ENCODE measurements around the gene RAB14.
A peak's percentile ranks its signal among the peaks of the same experiment; 100 is the strongest.
"Not testable (repeated sequence)": the region's sequence is repeated elsewhere in the genome, so short reads cannot be mapped to it uniquely, and the experiment has no call there.

RAB14 gene

DNA sequence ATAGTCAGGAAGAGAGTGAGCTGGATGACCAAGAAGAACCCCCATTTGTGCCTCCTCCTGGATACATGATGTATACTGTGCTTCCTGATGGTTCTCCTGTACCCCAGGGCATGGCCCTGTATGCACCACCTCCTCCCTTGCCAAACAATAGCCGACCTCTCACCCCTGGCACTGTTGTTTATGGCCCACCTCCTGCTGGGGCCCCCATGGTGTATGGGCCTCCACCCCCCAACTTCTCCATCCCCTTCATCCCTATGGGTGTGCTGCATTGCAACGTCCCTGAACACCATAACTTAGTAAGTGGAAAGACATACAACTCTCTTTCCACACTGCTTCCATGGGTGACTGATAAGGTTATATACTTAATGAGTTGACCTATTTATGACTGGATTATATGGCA lies 51.5 kb downstream of the RAB14 start:
- DNase-seq, result no peak

DNA sequence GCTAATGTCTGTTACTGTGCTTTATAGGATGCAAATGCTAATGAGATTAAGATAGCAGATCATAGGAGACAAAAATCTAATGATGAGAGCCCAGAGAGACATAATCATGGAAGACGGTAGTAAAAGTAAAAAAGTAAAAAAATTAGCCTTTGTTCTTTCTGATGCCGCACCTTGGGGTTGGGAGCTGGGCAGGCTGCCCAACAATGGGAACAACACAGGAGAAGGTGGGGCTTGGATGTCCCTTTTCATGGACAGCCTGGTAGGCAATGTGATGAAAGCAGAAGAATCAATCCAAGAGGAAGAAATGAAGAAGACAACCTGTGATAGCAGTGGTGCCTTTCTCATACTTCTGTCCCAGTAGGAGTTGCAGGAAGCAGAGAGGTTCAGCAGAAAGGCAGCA lies 57.2 kb downstream of the RAB14 start:
- no peak for DNase-seq

DNA sequence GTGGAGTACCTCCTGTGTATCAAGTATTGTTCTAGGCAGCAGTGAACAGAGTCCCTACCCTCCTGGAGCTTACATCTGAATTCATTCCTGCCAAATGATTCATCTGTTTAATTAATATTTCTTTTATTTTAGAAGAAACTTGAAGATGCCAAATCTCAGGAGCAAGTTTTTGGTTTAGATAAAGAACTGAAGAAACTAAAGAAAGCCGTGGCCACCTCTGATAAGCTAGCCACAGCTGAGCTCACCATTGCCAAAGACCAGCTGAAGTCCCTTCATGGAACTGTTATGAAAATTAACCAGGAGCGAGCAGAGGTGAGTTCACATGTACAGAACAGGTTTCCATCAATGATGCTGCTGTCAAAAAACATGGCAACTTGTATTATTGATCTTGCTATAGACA lies 57.9 kb downstream of the RAB14 start:
- no peak for DNase-seq

DNA sequence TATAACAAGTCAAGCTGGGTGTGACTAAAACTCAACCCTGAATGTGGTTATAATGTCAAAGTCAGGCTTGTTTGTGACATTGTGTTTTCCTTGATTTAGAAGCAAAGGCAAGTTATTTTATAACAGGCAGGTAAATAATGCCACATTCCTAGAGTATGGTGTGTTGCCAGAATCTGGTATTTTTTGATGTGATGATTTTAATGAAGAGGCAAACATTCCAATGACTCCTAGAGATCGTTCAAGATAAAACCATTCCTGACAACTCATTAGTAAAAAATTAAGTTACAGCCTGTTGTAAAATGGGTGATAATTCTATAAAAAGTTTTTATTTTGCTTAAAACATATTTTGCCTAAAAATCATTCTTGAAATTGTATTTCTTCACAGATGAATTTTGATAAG lies 60.0 kb downstream of the RAB14 start:
- DNase-seq, result no peak

DNA sequence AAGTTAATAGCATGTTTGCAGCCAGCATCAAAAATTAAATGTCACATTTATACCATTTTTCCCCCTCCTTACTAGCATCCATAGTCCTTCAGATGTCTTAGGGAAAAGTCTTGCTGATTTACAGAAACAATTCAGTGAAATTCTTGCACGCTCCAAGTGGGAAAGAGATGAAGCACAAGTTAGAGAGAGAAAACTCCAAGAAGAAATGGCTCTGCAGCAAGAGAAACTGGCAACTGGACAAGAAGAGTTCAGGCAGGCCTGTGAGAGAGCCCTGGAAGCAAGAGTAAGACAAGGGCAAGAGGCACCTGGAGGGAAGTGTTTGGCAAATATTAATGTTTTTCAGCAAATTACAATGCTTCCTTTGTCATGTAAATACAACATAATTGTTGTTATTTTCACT lies 60.4 kb downstream of the RAB14 start:
- no peak for DNase-seq

- no peak for DNase-seq
Observed at GRCh38 chr9:121140162-121140561, 61.5 kb downstream of the RAB14 start.

DNA sequence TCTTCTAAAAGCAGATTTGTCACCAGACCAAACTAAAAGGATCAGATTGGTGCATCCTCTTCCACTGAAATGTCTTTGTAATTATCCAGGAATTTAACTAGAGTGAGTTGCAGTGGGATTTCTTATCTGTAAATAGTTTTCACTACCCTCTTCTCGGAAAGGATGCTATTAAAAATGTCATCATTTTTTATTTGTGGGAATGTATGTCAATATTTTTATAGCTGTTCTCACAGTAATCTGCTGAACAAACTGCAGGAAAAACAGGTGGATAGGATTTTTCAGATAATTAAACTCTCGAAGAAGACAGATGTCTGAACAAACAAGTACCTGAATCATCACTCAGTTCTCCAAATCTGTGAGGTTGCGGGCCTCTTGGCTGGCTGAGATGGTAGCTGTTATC lies 62.7 kb downstream of the RAB14 start:
- no peak for DNase-seq

DNA sequence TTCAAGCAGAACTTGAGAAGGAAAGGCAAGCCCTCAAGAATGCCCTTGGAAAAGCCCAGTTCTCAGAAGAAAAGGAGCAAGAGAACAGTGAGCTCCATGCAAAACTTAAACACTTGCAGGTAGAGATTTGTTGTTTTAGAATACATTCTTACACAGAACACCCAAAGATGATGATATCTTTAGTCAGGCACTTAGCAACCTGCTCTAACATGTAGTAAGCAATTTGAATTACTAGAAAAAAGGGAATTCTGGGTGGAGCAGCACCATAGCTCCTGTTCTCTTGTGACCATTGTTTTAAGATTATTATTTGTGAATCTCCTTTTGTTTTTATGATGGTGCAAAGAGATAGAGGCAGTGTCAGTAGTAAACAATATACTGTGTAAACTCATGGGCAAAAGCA lies 63.1 kb downstream of the RAB14 start:
- no peak for DNase-seq

- DNase-seq, result no peak
Observed at GRCh38 chr9:121135642-121136041, 66.0 kb downstream of the RAB14 start.

DNA sequence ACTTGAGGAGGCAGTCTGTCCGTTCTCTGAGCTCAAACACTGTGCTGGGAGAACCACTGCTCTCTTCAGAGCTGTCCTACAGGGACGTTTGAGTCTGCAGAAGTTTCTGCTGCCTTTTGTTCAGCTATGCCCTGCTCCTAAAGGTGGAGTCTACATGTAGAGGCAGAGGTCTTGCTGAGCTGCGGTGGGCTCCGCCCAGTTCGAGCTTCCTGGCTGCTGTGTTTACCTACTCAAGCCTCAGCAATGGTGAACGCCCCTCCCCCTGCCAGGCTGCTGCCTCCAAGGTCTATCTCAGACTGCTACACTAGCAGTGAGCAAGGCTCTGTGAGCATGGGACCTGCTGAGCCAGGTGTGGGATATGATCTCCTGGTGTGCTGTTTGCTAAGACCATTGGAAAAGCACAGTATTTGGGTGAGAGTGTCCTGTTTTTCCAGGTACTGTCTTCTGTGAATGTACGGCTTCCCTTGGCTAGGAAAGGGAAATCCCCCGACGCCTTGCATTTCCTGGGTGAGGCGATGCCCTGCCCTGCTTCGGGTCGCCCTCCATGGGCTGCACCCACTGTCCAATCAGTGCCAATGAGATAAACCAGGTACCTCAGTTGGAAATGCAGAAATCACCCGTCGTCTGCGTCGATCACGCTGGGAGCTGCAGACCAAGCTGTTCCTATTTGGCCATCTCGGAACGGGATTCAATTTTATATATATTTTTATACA lies 68.4 kb downstream of the RAB14 start:
- peak in 3 of 4 experiments; percentile 6 to 81 (median 64) for DNase-seq

DNA sequence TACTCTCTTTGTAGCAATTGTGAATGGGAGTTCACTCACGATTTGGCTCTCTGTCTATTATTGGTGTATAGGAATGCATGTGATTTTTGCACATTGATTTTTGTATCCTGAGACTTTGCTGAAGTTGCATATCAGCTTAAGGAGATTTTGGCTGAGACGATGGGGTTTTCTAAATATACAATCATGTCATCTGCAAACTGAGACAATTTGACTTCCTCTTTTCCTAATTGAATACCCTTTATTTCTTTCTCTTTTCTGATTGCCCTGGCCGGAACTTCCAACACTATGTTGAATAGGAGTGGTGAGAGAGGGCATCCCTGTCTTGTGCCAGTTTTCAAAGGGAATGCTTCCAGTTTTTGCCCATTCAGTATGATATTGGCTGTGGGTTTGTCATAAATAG lies 72.3 kb downstream of the RAB14 start:
- DNase-seq, result not testable (repeated sequence)
